Neural cell (in vitro differentiated cells): ENCODE data around the gene ASNSD1.

Experiments used
- EZH2 ChIP-seq: fragments of 200-600, 300-800 bp; shearing (Covaris generic), sonication (generic); IDR thresholded peaks from 2 replicates; pipeline ENCODE4 v1.6.1; 2014; ENCODE audit warnings: antibody characterized with exemption, low read length, borderline replicate concordance, mild to moderate bottlenecking; ENCODE audit not compliant: insufficient read depth, poor library complexity, severe bottlenecking
- POLR2AphosphoS5 ChIP-seq: IDR thresholded peaks from 2 replicates; pipeline ENCODE4 v1.6.1; 2012
- TF ChIP-seq, protein P1 (sequence below): fragments of 450-650 bp; IDR thresholded peaks from 2 replicates; pipeline ENCODE4 v1.5.1; 2014; ENCODE audit warnings: antibody characterized with exemption, mild to moderate bottlenecking, moderate library complexity; ENCODE audit not compliant: poor library complexity, severe bottlenecking

DNA sequence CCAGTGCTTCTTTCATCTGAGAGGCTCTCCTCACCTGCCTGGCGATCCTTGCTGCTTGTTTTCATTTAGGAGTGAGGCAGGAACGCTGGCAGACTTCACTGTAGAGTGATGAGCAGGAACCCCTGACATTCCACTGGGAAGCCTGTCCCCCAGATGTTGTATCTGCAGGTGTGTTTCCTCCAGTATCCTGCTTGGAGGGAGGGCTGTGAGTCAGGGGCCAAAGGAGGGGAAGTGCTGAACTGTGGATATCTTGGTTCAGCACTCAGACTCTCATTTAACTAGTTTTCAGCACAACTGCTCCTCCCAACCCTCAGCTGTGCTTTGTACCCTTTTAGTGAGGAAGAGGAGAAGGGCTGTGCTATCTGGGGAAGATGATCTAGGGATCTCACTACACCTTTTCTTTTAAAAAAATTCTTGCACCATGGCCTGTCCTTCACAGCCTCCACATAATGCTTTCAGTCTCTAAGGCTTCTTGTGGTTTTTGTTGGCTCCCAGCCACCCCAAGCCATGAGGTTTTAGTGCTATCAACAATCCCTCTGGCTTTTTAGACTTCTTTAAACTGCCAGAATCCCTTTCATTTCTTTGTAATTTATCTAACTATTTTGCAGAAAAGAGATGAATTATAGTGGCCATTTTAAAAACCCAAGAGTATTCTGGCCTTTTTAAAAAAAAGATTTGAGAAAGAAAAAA, 24.4 kb downstream of the ASNSD1 start:
- TF ChIP-seq, protein P1, sequence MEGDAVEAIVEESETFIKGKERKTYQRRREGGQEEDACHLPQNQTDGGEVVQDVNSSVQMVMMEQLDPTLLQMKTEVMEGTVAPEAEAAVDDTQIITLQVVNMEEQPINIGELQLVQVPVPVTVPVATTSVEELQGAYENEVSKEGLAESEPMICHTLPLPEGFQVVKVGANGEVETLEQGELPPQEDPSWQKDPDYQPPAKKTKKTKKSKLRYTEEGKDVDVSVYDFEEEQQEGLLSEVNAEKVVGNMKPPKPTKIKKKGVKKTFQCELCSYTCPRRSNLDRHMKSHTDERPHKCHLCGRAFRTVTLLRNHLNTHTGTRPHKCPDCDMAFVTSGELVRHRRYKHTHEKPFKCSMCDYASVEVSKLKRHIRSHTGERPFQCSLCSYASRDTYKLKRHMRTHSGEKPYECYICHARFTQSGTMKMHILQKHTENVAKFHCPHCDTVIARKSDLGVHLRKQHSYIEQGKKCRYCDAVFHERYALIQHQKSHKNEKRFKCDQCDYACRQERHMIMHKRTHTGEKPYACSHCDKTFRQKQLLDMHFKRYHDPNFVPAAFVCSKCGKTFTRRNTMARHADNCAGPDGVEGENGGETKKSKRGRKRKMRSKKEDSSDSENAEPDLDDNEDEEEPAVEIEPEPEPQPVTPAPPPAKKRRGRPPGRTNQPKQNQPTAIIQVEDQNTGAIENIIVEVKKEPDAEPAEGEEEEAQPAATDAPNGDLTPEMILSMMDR, result no peak
- TF ChIP-seq EZH2 (no peak), POLR2AphosphoS5 (no peak)
